ENCODE results near the gene TRAF1.

TRAF1 gene

DNA sequence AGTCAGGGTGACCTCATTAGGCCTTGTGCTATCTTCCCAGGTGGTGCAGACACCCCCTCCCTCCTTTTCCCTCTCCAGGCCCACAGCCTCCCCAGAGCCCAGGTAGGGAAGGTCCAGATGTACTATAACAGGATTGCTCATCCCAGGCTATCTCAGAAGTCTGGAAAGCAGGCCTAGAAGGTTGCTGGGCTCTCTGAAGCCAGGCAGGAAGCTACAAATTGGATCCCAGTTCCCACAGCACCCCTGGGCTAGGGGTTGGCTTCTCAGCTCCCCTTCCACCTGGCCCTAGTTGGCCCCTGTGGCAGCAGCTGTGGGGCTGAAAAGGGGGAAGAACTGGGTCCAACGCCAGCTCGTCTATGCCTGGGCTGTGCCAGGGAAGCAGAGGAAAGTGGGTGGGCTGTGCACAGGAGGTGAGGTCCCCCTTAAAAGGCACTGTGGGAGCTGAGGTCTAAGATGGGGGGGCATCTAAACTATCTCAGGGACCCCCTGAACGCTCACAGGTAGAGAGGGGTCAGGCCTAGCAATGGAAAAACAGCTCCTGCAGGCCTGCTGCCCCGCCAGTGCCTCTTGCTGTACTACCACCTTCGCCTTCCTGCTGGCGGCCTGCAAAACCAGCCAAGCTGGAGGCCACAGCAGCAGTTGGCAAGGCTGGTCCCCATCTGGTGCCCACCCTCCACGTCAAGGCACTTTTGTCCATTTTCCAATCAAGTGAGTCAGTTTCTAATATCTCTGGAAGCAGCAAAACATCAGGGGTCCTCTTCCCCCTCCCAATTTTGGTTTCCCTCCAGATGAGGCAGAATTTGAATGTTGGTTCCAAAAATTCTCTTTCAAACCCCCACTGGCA is 70.5 kb downstream of the TRAF1 start:
- no peak overlapping the region for H3K4me3 ChIP-seq
- H3K9ac ChIP-seq: peak overlapping the region in 1 of 11 experiments; percentile 4; a peak in 1 of 22 replicates
- no peak overlapping the region for H3K4me2 ChIP-seq
- H3K4me1 ChIP-seq: no peaks in the 10 kb centered on the region; a peak in 1 of 20 replicates
- no peak for TF ChIP-seq Cebpa-rat (IDR thresholded peaks at IDR 0.05)
- H3K9me3 ChIP-seq (replicated peaks in 1 of 11): no peaks in the 10 kb centered on the region
- peaks cover 0 to 6% (median 0%) of the 10 kb centered on the region in 11 experiments; a peak in 3 of 22 replicates for H4K20me1 ChIP-seq
- H3K36me3 ChIP-seq: peaks cover 51 to 86% (median 67%) of the 10 kb centered on the region in 11 experiments
- H3K27ac ChIP-seq: no peak overlapping the region
- H3K27me3 ChIP-seq: no peaks in the 10 kb centered on the region

- Histone ChIP-seq H3K36me3 (peaks cover 39 to 73% (median 54%) of the 10 kb centered on the region in 11 experiments), H3K27me3 (no peaks in the 10 kb centered on the region), H3K4me3 (no peak overlapping the region), H3K27ac (no peak overlapping the region), H3K9me3 (replicated peaks in 1 of 11) (no peaks in the 10 kb centered on the region), H3K4me1 (no peaks in the 10 kb centered on the region; a peak in 1 of 20 replicates), H3K9ac (no peak overlapping the region), H3K4me2 (no peak overlapping the region), H4K20me1 (peaks cover 0 to 5% (median 0%) of the 10 kb centered on the region in 11 experiments; a peak in 3 of 22 replicates)
- no peak for TF ChIP-seq Cebpa-rat (IDR thresholded peaks at IDR 0.05)
These were observed 71.8 kb downstream of the TRAF1 start for GRCh38 chr9:120854596-120855327.

- no peaks in the 10 kb centered on the region for H3K9me3 ChIP-seq (replicated peaks in 1 of 11)
- H3K27me3 ChIP-seq: no peaks in the 10 kb centered on the region
- H4K20me1 ChIP-seq: no peaks in the 10 kb centered on the region; a peak in 2 of 22 replicates
- no peak overlapping the region for H3K4me2 ChIP-seq
- H3K36me3 ChIP-seq: peaks cover 25 to 57% (median 39%) of the 10 kb centered on the region in 11 experiments
- no peak overlapping the region for H3K9ac ChIP-seq
- H3K4me1 ChIP-seq: no peaks in the 10 kb centered on the region
- TF ChIP-seq Cebpa-rat (IDR thresholded peaks at IDR 0.05): no peak
- H3K4me3 ChIP-seq: no peak overlapping the region
- no peak overlapping the region for H3K27ac ChIP-seq
These were observed 73.4 kb downstream of the TRAF1 start for GRCh38 chr9:120853198-120853597.

Measured in BLaER1 treated with 17β-estradiol and CSF1 and Interleukin-3, amounts not matched to agents 10 nM and 100 nM (cell line).